Measurements from ENCODE around the gene CCDC188. TPM values are rescaled to one million over a fixed set of nuclear protein-coding genes. Genes with fewer than 3 reads are reported as not detected.

Gene CCDC188
- total and polyA plus RNA-seq, 2 of the 13 experiments (the other 11 are each of a cell fraction or from before 2014, with no cell fraction given), result not detected

GRCh38 chr22:20156611-20157429 lies 6.0 kb upstream of the CCDC188 start:
- DNase-seq (ENCODE audit: low spot score) (peak; percentile 42), ATAC-seq (peak; percentile 81), FAIRE-seq (peak; percentile 40)
- intact Hi-C loops (cut with micrococcal nuclease; ENCODE audit: unreplicated experiment) (loop anchor here (1.0 kb wide), 1 partner anchor 81 kb away; no protein-coding TSS in a partner anchor), in situ Hi-C loops (cut with HindIII; ENCODE audit: extremely low pct_ligation_motif_present, low pct_unique_long_range_greater_than_20kb) (loop anchor here (5.0 to 25.0 kb wide), 3 partner anchors 78 to 1195 kb away; no protein-coding TSS in a partner anchor)
- Histone ChIP-seq H3K27me3 (ENCODE audit: control insufficient read depth in 1 of 2, insufficient read depth in 2 of 2, low read length in 2 of 2) (peaks cover 17 to 57% of the 10 kb centered on the region in 2 experiments), H3K4me2 (ENCODE audit: low read depth, low read length) (no peak overlapping the region), H3K9ac (ENCODE audit: insufficient read depth, low read depth, low read length) (no peak overlapping the region), H3K4me3 (replicated peaks in 1 of 3; ENCODE audit: insufficient read depth in 1 of 3, low read depth in 2 of 3, low read length in 3 of 3) (no peak overlapping the region), H3K79me2 (ENCODE audit: insufficient read depth, low read length) (no peaks in the 10 kb centered on the region), H3K27ac (ENCODE audit: extremely low read length, insufficient read depth, low read length) (no peak overlapping the region), H4K20me1 (ENCODE audit: insufficient read depth, low read length) (no peaks in the 10 kb centered on the region), H3K9me3 (ENCODE audit: low read length) (no peaks in the 10 kb centered on the region), H3K4me1 (ENCODE audit: insufficient read depth, low read length) (no peaks in the 10 kb centered on the region), H2AFZ (ENCODE audit: low read length) (no peak overlapping the region), H3K36me3 (replicated peaks in 1 of 2; ENCODE audit: control insufficient read depth in 1 of 2, insufficient read depth in 2 of 2, low read length in 2 of 2) (no peaks in the 10 kb centered on the region)
- POLR2A ChIA-PET, result no interaction called here
- BruUV-seq (replicated peaks), result no TSS peak
- 36% methylated on average over 7 of the region's 17 CpGs for WGBS (ENCODE audit: low lambda C conversion rate)
- CTCF ChIA-PET (ENCODE audit: low intra/inter-chr PET ratio, low total read pairs), result interaction anchor here (1.1 to 4.1 kb wide), 4 partner anchors 82 to 299 kb away, joined by 3 to 28 read pairs (median 4); partner anchors contain the start of gene RTN4R
- TF ChIP-seq RFX1 (IDR thresholded peaks at IDR 0.05) (no peak), MAZ (IDR thresholded peaks at IDR 0.05; ENCODE audit: borderline replicate concordance, low read depth, low read length) (peak; percentile 44; the same call in 1 of the 2 replicates), MAZ (CRISPR knock-in tag; IDR thresholded peaks at IDR 0.05; ENCODE audit: low read depth) (no peak), RORA (CRISPR knock-in tag; IDR thresholded peaks at IDR 0.05) (no peak), ZFYVE20 (CRISPR knock-in tag; IDR thresholded peaks at IDR 0.05; ENCODE audit: borderline replicate concordance, low read depth) (no peak), HCFC1 (IDR thresholded peaks at IDR 0.05; ENCODE audit: low read depth, low read length) (no peak), HNRNPUL1 (IDR thresholded peaks at IDR 0.05; ENCODE audit: low read depth, low read length) (no peak), ZNF264 (CRISPR knock-in tag; IDR thresholded peaks at IDR 0.05) (no peak), SYNCRIP (IDR thresholded peaks at IDR 0.05; ENCODE audit: insufficient read depth, low read depth, low read length) (no peak), MLLT10 (CRISPR knock-in tag; IDR thresholded peaks at IDR 0.05) (no peak), ZNF772 (CRISPR knock-in tag; IDR thresholded peaks at IDR 0.05) (no peak), ZNF614 (CRISPR knock-in tag; IDR thresholded peaks at IDR 0.05; ENCODE audit: borderline replicate concordance) (0 out of 2 replicates have a peak, but pooled peaks have one; percentile 23), MTF2 (CRISPR knock-in tag; IDR thresholded peaks at IDR 0.05; ENCODE audit: borderline replicate concordance) (0 out of 2 replicates have a peak, but pooled peaks have one; percentile 27), CTCF (CRISPR knock-in tag; IDR thresholded peaks at IDR 0.05) (peak; percentile 99), RAD21 (CRISPR knock-in tag; IDR thresholded peaks at IDR 0.05) (peak; percentile 98), ZNF558 (CRISPR knock-in tag; IDR thresholded peaks at IDR 0.05; ENCODE audit: borderline replicate concordance) (0 out of 2 replicates have a peak, but pooled peaks have one; percentile 21), MXD4 (CRISPR knock-in tag; IDR thresholded peaks at IDR 0.05) (no peak), ZMYM4 (CRISPR knock-in tag; IDR thresholded peaks at IDR 0.05) (no peak), ZNF253 (CRISPR knock-in tag; IDR thresholded peaks at IDR 0.05; ENCODE audit: borderline replicate concordance) (no peak), SNAPC2 (CRISPR knock-in tag; IDR thresholded peaks at IDR 0.05) (no peak), FOXC1 (CRISPR knock-in tag; IDR thresholded peaks at IDR 0.05; ENCODE audit: borderline replicate concordance) (no peak), GTF3A (CRISPR knock-in tag; conservative IDR thresholded peaks at IDR 0.05) (no peak), RFX3 (CRISPR knock-in tag; IDR thresholded peaks at IDR 0.05) (no peak), ZNF720 (CRISPR knock-in tag; IDR thresholded peaks at IDR 0.05) (no peak)
